HG03558 (cell line): ENCODE measurements around the gene CD1C.
"Not testable (repeated sequence)": the region's sequence is repeated elsewhere in the genome, so short reads cannot be mapped to it uniquely, and the experiment has no call there.

Source experiments
- ATAC-seq: cut with Tn5 transposase; IDR thresholded peaks from one replicate; pipeline ENCODE4 v1.9.1; 2021; ENCODE audit warnings: moderate number of reproducible peaks; ENCODE audit not compliant: unreplicated experiment; ENCODE audit errors: extremely low read depth

The CD1C gene

DNA sequence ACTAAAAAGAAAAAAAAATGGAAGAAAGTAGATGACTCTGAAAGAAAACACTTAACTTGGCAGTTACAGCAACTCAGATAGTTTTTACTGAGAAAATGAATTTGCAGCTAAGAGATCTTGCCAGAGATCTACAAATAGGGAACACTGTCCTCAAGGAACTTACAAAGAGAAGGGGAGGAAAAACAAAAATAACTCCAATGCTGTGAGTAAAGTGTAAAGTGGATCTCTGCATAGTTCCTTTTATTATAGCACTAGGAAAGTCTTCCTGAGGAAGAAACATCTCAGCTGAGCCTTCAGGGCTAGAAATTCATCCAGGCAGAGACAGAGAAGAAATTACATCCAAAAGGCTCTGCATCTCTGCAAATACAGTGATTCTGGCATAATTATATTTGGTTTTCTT is 37.8 kb downstream of the CD1C start:
- no peak for ATAC-seq

DNA sequence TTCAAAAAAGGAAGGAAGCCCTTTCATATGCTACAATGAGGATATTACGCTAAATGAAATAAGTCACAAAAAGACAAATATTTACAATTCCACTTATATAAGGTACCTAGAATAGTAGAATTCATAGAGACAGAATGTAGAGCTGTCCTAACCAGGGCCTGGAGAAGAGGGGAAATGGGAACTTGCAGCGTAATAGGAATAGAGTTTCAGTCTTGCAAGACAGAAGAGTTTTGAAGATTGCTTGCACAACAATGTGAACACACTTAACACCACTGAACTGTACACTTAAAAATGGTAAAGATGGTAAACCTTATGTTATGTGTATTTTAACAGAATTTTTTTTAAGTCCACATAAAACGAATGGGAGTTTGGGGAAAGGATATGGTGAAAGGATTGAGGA is 38.7 kb downstream of the CD1C start:
- ATAC-seq: no peak

DNA sequence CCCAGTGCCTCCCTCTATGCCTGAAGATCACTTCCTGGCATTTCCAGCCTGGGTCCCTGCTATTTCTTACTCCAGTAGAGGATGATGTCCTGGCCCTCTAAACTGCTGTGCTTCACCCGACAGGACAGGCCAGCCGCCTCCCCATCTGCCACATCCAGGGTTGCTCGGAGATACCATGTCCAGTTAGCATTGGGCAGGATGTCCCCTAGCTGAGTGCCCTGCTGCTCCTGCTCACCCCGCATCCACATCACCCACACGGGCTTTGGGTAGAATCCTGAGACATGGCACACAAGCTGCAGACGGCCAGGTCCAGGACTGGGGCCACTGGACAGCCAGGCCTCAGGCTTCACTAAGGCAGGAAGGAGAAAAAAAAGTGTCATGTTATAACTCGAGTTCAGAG is 39.6 kb downstream of the CD1C start:
- no peak for ATAC-seq

DNA sequence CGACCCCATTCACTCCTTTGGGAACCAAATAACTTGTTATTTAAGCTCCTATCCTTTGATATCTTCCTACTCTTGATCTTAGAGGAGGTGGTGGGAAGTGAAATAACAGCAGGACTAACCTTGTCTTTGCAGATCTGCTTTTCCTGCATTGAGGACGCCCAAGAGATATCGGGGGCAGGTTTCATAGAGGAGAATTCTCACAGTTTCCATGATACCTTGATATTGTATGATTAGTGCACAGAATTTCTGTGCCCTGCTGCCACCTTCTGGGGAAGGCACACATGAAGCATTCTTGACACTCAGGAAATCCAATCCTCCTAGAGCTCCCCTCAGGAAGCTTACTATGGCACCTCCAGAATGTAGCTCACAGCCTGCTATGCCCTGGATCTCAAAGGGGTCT is 40.0 kb downstream of the CD1C start:
- no peak for ATAC-seq

DNA sequence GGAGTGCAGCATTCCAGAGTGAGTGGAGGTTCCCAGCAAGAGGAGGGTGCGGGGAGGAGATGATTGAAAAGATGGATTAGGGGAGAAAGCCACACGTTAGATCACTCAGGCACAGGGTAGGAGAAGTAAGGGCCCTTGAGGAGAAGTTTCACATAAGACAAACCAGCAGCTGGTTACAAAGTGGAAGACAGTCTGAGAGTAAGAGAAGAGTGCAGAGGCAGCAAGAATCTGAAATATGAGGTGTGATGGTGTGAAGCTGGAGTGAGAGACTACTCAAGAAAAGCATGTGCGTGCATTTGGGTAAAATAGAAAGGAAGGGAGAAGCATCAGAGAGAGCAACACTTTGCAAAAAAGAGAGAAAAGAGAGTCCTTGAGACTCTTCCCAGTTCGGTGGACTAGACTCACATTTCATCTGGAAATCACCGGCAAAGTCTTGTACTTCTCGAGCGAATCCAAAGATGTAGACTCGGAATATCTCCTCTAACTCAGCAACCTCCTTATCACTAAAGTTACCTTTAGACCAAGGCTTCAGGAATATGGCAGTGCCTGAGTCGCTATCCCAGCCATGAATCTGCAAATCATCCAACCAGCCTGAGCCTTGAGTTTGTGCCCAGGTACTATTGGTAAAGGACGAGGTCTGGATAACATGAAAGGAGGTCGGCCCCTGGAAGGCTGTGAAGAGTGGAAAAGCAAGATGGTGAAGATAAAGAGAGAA is 40.8 kb downstream of the CD1C start:
- ATAC-seq: no peak

DNA sequence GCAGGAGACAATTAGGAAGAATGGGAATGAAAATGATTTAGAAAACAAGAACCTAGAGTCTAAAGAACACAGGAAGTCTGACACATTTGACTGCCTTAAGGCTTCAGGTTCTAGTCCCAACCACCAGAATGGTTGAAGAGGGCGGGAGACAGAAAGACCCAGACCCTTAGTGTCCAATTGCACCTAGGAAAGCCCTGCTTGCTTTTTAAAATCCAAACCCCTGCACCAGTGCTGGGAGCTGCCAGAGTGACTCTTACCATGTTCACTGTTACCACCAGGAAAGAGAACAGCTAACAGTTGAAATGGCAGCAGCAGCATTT is 41.3 kb downstream of the CD1C start:
- no peak for ATAC-seq

DNA sequence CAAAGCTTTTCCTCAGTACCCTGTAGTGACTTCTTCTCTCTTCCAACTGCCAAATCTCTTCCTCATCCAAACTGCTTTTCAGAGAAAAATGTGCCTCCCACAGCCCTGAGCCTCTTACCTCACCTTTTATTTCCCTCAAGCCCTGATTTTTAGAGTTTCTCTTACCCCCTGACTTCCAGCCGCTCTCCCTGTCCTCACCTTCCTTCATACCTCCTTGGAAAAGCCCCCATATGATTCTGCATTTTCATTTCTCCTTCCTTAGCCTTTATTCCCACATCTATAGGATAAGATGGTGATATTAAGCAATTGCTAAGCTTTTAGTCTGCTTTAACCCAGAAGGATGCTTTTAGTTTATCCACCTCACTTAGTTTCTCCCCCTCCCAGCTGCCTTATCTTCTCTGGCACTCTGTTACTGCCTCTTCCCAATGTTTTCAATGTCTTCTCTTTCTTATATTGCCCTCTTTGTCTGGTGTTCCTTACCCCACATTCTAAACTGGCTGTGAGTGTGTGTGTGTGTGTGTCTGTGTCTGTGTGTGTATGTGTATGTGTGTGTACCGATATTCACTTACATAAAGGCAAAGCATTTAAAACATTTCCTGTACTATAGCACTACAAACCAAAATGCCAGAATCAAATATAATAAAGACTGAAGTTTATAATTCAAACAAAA is 41.9 kb downstream of the CD1C start, which contains the start of gene CD1B:
TSS of gene CD1B (minus strand) at position 51 of the 670 bp plus-strand sequence. CDS start 108 bp downstream, outside the sequence.
- ATAC-seq: no peak

DNA sequence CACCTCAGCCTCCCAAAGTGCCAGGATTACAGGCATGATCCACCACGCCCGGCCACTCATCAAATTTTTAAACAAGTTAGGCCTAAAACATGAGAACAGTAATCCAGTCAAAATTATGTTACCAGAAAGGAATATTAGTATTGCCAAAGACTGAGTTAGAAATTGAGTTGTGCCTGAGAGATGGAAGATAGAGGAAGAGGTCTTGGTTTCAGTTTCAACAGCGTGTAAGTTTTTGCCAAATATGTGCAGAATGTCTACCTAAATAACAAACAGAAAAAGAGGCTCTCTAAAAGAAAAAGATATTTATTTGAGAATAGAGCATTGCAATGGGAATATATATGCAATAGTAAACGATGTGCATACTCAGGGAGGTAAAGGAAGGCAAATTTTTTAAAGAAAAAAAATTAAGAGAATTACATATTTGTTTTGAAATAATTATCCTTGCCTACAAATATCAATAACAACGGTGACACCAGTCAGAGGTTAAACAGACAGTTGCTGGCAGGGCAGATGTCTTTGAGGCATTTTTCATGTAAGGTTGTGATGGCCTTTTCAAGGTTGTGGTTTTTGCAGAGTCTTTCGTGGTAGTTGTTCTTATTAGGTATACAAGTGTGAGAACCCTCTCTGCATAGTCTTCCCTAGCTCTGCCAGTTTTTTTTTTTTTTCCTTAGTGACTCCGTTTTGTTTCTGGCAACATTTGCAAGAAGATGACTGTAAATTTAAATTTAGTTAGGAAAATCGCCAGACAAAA is 43.9 kb downstream of the CD1C start:
- ATAC-seq: no peak

DNA sequence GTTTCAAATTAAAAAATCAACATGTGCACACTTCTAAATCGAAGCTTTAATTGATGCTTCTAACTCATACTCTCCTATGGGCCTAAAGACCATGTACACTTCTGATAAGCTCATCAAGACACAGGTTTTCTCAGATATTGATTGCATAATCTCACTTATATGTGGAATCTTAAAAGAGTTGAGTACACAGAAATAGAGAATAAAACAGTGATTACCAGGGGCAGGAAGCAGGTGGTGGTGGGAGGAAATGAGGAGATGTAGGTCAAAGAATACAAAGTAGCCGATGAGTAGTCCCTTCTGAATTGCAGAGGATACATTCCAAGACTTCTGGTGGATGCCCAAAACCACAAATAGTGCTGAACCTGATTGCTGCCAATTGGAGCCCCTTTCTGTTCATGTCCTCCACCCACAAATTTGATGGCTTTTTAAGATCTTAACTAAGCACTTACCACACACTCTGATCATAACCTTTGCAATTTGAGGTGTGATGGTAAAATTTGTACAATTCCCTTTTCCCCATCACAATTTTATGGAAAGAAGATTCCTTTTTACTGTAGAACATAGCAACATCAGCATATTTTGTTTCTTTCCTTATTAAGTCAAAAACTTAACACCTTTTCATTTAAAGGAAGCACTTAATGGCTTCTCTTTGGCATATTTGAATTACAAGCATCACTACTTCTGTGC is 44.9 kb downstream of the CD1C start:
- ATAC-seq: no peak

DNA sequence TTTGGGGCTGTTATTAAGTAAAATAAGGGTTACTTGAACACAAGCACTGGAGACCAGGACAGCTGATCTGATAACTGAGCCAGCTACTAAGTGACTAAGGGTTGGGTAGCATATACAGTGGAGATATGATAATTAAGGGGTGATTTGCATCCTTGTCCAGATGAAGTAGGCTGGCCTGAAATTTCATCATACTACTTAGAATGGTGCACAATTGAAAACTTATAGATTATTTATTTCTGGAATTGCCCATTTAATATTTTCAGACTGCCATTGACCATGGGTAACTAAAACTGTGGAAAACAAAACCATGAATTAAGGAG is 45.5 kb downstream of the CD1C start:
- no peak for ATAC-seq

DNA sequence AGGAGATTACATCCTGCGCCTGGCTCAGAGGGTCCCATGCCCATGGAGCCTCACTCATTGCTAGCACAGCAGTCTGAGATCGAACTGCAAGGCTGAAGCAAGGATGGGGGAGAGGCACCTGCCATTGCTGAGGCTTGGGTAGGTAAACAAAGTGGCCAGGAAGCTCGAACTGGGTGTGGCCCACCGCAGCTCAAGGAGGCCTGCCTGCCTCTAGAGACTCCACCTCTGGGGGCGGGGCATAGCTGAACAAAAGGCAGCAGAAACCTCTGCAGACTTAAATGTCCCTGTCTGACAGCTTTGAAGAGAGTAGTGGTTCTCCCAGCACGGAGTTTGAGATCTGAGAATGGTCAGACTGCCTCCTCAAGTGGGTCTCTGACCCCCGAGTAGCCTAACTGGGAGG is 46.7 kb downstream of the CD1C start:
- not testable (repeated sequence) for ATAC-seq
